ENCODE results near the gene DENND4B.

DENND4B gene

GRCh38 chr1:153945131-153945794 is 1.3 kb downstream of the DENND4B start:
- peaks cover 62 to 81% of the 10 kb centered on the region in 2 donors for H3K4me1 Mint-ChIP-seq
- peaks cover 59 to 86% of the 10 kb centered on the region in 2 donors for H3K36me3 Mint-ChIP-seq
- H3K27ac Mint-ChIP-seq, result peak overlapping the region; percentile 99
- H3K4me3 Mint-ChIP-seq, result peak overlapping the region; percentile 95
- no peaks in the 10 kb centered on the region for H3K9me3 Mint-ChIP-seq
- ATAC-seq (replicated peaks) (peak; percentile 59 to 62), DNase-seq (peak; percentile 71)
- no peaks in the 10 kb centered on the region for H3K27me3 Mint-ChIP-seq

- Mint-ChIP-seq H3K27ac (peak overlapping the region; percentile 99), H3K9me3 (no peaks in the 10 kb centered on the region), H3K4me1 (peaks cover 59 to 81% of the 10 kb centered on the region in 2 donors), H3K4me3 (peak overlapping the region; percentile 95), H3K36me3 (peaks cover 59 to 86% of the 10 kb centered on the region in 2 donors), H3K27me3 (no peaks in the 10 kb centered on the region)
- DNase-seq (no peak), ATAC-seq (replicated peaks) (no peak)
Measured at GRCh38 chr1:153944827-153945117, 1.7 kb downstream of the DENND4B start.

- DNase-seq (no peak), ATAC-seq (replicated peaks) (no peak)
- Mint-ChIP-seq H3K36me3 (peaks cover 62 to 89% of the 10 kb centered on the region in 2 donors), H3K4me1 (peaks cover 57 to 82% of the 10 kb centered on the region in 2 donors), H3K27ac (peak overlapping the region; percentile 99), H3K4me3 (peak overlapping the region; percentile 95), H3K27me3 (no peaks in the 10 kb centered on the region), H3K9me3 (no peaks in the 10 kb centered on the region)
Measured at GRCh38 chr1:153944005-153944826, 2.3 kb downstream of the DENND4B start.

- no peak overlapping the region for H3K4me3 Mint-ChIP-seq
Measured at GRCh38 chr1:153942766-153943549, 3.6 kb downstream of the DENND4B start.

GRCh38 chr1:153941826-153942725 is 4.4 kb downstream of the DENND4B start:
- Mint-ChIP-seq H3K9me3 (no peaks in the 10 kb centered on the region), H3K27ac (peak overlapping the region; percentile 80), H3K36me3 (peaks cover 65 to 84% of the 10 kb centered on the region in 2 donors), H3K4me3 (peak overlapping the region in 1 of 2 donors; percentile 28), H3K27me3 (no peaks in the 10 kb centered on the region), H3K4me1 (peaks cover 40 to 64% of the 10 kb centered on the region in 2 donors)
- ATAC-seq (replicated peaks), result no peak
- no peak for DNase-seq

More at GRCh38 chr1:153942766-153943549, 3.6 kb downstream of the DENND4B start:
- DNase-seq, result no peak
- peaks cover 48 to 72% of the 10 kb centered on the region in 2 donors for H3K4me1 Mint-ChIP-seq
- peaks cover 58 to 83% of the 10 kb centered on the region in 2 donors for H3K36me3 Mint-ChIP-seq
- H3K9me3 Mint-ChIP-seq, result no peaks in the 10 kb centered on the region
- no peak for ATAC-seq (replicated peaks)
- peak overlapping the region; percentile 80 for H3K27ac Mint-ChIP-seq
- no peaks in the 10 kb centered on the region for H3K27me3 Mint-ChIP-seq

- peak overlapping the region; percentile 72 for H3K27ac Mint-ChIP-seq
- H3K9me3 Mint-ChIP-seq, result no peaks in the 10 kb centered on the region
- no peak for DNase-seq
- peaks cover 72 to 88% of the 10 kb centered on the region in 2 donors for H3K36me3 Mint-ChIP-seq
- no peaks in the 10 kb centered on the region for H3K27me3 Mint-ChIP-seq
- ATAC-seq (replicated peaks), result no peak
- no peak overlapping the region for H3K4me3 Mint-ChIP-seq
- H3K4me1 Mint-ChIP-seq, result peaks cover 42 to 58% of the 10 kb centered on the region in 2 donors
Measured at GRCh38 chr1:153940756-153941155, 5.8 kb downstream of the DENND4B start.

GRCh38 chr1:153939476-153939875 is 7.0 kb downstream of the DENND4B start:
- Mint-ChIP-seq H3K9me3 (no peaks in the 10 kb centered on the region), H3K36me3 (peaks cover 67 to 81% of the 10 kb centered on the region in 2 donors), H3K27me3 (no peaks in the 10 kb centered on the region), H3K4me1 (peaks cover 36 to 51% of the 10 kb centered on the region in 2 donors), H3K27ac (no peak overlapping the region), H3K4me3 (no peak overlapping the region)
- DNase-seq, result no peak
- no peak for ATAC-seq (replicated peaks)

- H3K4me3 Mint-ChIP-seq, result no peak overlapping the region
- peaks cover 36 to 48% of the 10 kb centered on the region in 2 donors for H3K4me1 Mint-ChIP-seq
- H3K27me3 Mint-ChIP-seq, result no peaks in the 10 kb centered on the region
- ATAC-seq (replicated peaks), result no peak
- peaks cover 66 to 79% of the 10 kb centered on the region in 2 donors for H3K36me3 Mint-ChIP-seq
- DNase-seq, result no peak
- H3K9me3 Mint-ChIP-seq, result no peaks in the 10 kb centered on the region
- no peak overlapping the region for H3K27ac Mint-ChIP-seq
Measured at GRCh38 chr1:153938996-153939395, 7.5 kb downstream of the DENND4B start.

GRCh38 chr1:153937331-153937730 is 9.2 kb downstream of the DENND4B start:
- Mint-ChIP-seq H3K4me1 (peaks cover 22 to 36% of the 10 kb centered on the region in 2 donors), H3K27me3 (no peaks in the 10 kb centered on the region), H3K4me3 (no peak overlapping the region), H3K27ac (peak overlapping the region; percentile 59), H3K9me3 (no peaks in the 10 kb centered on the region), H3K36me3 (peaks cover 61 to 75% of the 10 kb centered on the region in 2 donors)
- DNase-seq (no peak), ATAC-seq (replicated peaks) (no peak)

- Mint-ChIP-seq H3K36me3 (peaks cover 64 to 72% of the 10 kb centered on the region in 2 donors), H3K4me1 (peaks cover 18 to 38% of the 10 kb centered on the region in 2 donors), H3K9me3 (no peaks in the 10 kb centered on the region), H3K4me3 (no peak overlapping the region), H3K27ac (peak overlapping the region; percentile 76), H3K27me3 (no peaks in the 10 kb centered on the region)
- DNase-seq (no peak), ATAC-seq (replicated peaks) (no peak)
Measured at GRCh38 chr1:153936011-153936802, 10.3 kb downstream of the DENND4B start.

GRCh38 chr1:153934746-153935145 is 11.8 kb downstream of the DENND4B start:
- peaks cover 13 to 26% of the 10 kb centered on the region in 2 donors for H3K4me1 Mint-ChIP-seq
- ATAC-seq (replicated peaks) (no peak), DNase-seq (no peak)
- H3K9me3 Mint-ChIP-seq, result no peaks in the 10 kb centered on the region
- no peak overlapping the region for H3K27ac Mint-ChIP-seq
- peaks cover 59 to 69% of the 10 kb centered on the region in 2 donors for H3K36me3 Mint-ChIP-seq
- H3K4me3 Mint-ChIP-seq, result no peak overlapping the region
- no peaks in the 10 kb centered on the region for H3K27me3 Mint-ChIP-seq

GRCh38 chr1:153933955-153934354 is 12.6 kb downstream of the DENND4B start:
- H3K27me3 Mint-ChIP-seq, result no peaks in the 10 kb centered on the region
- ATAC-seq (replicated peaks) (no peak), DNase-seq (no peak)
- H3K9me3 Mint-ChIP-seq, result no peaks in the 10 kb centered on the region
- peak overlapping the region; percentile 53 for H3K27ac Mint-ChIP-seq
- peaks cover 56 to 65% of the 10 kb centered on the region in 2 donors for H3K36me3 Mint-ChIP-seq
- H3K4me1 Mint-ChIP-seq, result peaks cover 15 to 23% of the 10 kb centered on the region in 2 donors
- H3K4me3 Mint-ChIP-seq, result no peak overlapping the region

- no peak overlapping the region for H3K4me3 Mint-ChIP-seq
- peaks cover 21 to 26% of the 10 kb centered on the region in 2 donors for H3K4me1 Mint-ChIP-seq
- H3K27me3 Mint-ChIP-seq, result no peaks in the 10 kb centered on the region
- peaks cover 57 to 64% of the 10 kb centered on the region in 2 donors for H3K36me3 Mint-ChIP-seq
- DNase-seq, result no peak
- no peak overlapping the region for H3K27ac Mint-ChIP-seq
- H3K9me3 Mint-ChIP-seq, result no peaks in the 10 kb centered on the region
- ATAC-seq (replicated peaks), result no peak
Measured at GRCh38 chr1:153933430-153933829, 13.1 kb downstream of the DENND4B start.

Data from stimulated activated naive B cell treated with anti-CD40 and anti-IgM and Interleukin-4, amounts not matched to agents 10 μg/mL and 1 μg/mL and 100 μg/mL, for 72 hours (primary cell).